Measurements from ENCODE around the gene RHPN2. TPM values are rescaled to one million over a fixed set of nuclear protein-coding genes. Genes with fewer than 3 reads are reported as not detected.

Gene RHPN2
- total and polyA plus RNA-seq, 2 of the 13 experiments (the other 11 are each of a cell fraction or from before 2014, with no cell fraction given), result 20.3 to 48.0 TPM

DNA sequence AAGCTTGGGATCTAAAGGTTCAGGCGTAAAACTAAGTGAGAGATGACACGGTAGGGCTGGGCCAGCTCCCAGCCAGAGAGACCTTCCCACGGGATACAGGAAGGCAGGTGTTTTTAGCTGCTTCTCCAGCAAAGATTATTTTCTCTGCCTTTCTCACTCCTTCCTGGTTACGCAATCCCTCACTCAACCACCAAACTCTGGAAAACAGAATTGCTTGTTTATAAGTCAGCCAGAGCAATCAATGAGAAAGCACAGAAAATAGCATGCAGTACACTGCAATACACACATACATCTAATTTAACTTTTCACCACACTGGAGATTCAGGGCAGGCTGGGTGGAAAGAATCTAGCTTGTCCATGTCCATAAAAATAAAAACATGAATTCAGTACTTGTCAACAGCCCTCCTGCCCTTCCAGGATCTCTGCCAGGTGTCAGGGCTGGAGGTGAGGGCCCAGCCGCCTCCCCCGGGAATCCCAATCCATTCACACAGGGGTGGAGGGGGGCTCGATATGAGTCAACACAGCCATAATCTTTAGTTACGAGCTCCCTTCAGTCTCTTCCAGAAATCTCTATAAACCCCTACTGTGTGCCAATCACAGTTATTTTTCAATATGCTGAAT lies 12.2 kb downstream of the RHPN2 start (continued):
- TF ChIP-seq, protein P1, sequence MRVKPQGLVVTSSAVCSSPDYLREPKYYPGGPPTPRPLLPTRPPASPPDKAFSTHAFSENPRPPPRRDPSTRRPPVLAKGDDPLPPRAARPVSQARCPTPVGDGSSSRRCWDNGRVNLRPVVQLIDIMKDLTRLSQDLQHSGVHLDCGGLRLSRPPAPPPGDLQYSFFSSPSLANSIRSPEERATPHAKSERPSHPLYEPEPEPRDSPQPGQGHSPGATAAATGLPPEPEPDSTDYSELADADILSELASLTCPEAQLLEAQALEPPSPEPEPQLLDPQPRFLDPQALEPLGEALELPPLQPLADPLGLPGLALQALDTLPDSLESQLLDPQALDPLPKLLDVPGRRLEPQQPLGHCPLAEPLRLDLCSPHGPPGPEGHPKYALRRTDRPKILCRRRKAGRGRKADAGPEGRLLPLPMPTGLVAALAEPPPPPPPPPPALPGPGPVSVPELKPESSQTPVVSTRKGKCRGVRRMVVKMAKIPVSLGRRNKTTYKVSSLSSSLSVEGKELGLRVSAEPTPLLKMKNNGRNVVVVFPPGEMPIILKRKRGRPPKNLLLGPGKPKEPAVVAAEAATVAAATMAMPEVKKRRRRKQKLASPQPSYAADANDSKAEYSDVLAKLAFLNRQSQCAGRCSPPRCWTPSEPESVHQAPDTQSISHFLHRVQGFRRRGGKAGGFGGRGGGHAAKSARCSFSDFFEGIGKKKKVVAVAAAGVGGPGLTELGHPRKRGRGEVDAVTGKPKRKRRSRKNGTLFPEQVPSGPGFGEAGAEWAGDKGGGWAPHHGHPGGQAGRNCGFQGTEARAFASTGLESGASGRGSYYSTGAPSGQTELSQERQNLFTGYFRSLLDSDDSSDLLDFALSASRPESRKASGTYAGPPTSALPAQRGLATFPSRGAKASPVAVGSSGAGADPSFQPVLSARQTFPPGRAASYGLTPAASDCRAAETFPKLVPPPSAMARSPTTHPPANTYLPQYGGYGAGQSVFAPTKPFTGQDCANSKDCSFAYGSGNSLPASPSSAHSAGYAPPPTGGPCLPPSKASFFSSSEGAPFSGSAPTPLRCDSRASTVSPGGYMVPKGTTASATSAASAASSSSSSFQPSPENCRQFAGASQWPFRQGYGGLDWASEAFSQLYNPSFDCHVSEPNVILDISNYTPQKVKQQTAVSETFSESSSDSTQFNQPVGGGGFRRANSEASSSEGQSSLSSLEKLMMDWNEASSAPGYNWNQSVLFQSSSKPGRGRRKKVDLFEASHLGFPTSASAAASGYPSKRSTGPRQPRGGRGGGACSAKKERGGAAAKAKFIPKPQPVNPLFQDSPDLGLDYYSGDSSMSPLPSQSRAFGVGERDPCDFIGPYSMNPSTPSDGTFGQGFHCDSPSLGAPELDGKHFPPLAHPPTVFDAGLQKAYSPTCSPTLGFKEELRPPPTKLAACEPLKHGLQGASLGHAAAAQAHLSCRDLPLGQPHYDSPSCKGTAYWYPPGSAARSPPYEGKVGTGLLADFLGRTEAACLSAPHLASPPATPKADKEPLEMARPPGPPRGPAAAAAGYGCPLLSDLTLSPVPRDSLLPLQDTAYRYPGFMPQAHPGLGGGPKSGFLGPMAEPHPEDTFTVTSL (CRISPR knock-in tag; IDR thresholded peaks at IDR 0.05; ENCODE audit: borderline replicate concordance), result peak; percentile 64; the same call in 1 of the 2 replicates

DNA sequence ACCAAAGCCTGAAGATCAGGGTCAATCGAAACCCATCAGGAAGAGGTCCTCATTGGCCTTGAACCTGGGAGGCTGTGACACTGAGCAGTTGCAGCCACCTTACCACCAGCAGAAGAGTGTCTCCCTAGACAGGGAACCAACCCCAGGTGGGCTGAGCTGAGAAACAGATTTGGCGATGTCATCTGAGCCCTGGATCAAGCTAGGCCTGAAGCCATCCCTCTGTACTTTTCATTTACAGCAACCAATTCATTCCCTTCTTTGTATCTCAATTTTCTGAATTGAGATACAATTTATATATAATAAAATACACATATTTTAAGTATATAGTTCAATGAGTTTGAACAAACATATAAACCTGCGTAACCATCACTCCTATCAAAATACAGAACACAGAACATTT lies 14.6 kb downstream of the RHPN2 start:
- intact Hi-C loops (cut with micrococcal nuclease; ENCODE audit: unreplicated experiment), result no loop called here
- peaks cover 59% of the 10 kb centered on the region for H3K4me1 ChIP-seq (ENCODE audit: insufficient read depth, low read length)
- CTCF ChIA-PET (ENCODE audit: low intra/inter-chr PET ratio, low total read pairs), result no interaction called here
- TF ChIP-seq EED (CRISPR knock-in tag; IDR thresholded peaks at IDR 0.05), result no peak
- TF ChIP-seq, protein P2, sequence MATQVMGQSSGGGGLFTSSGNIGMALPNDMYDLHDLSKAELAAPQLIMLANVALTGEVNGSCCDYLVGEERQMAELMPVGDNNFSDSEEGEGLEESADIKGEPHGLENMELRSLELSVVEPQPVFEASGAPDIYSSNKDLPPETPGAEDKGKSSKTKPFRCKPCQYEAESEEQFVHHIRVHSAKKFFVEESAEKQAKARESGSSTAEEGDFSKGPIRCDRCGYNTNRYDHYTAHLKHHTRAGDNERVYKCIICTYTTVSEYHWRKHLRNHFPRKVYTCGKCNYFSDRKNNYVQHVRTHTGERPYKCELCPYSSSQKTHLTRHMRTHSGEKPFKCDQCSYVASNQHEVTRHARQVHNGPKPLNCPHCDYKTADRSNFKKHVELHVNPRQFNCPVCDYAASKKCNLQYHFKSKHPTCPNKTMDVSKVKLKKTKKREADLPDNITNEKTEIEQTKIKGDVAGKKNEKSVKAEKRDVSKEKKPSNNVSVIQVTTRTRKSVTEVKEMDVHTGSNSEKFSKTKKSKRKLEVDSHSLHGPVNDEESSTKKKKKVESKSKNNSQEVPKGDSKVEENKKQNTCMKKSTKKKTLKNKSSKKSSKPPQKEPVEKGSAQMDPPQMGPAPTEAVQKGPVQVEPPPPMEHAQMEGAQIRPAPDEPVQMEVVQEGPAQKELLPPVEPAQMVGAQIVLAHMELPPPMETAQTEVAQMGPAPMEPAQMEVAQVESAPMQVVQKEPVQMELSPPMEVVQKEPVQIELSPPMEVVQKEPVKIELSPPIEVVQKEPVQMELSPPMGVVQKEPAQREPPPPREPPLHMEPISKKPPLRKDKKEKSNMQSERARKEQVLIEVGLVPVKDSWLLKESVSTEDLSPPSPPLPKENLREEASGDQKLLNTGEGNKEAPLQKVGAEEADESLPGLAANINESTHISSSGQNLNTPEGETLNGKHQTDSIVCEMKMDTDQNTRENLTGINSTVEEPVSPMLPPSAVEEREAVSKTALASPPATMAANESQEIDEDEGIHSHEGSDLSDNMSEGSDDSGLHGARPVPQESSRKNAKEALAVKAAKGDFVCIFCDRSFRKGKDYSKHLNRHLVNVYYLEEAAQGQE (IDR thresholded peaks at IDR 0.05; ENCODE audit: borderline replicate concordance in 1 of 2, low read depth in 1 of 2, low read length in 2 of 2), result no peak
- TF ChIP-seq, protein P3, sequence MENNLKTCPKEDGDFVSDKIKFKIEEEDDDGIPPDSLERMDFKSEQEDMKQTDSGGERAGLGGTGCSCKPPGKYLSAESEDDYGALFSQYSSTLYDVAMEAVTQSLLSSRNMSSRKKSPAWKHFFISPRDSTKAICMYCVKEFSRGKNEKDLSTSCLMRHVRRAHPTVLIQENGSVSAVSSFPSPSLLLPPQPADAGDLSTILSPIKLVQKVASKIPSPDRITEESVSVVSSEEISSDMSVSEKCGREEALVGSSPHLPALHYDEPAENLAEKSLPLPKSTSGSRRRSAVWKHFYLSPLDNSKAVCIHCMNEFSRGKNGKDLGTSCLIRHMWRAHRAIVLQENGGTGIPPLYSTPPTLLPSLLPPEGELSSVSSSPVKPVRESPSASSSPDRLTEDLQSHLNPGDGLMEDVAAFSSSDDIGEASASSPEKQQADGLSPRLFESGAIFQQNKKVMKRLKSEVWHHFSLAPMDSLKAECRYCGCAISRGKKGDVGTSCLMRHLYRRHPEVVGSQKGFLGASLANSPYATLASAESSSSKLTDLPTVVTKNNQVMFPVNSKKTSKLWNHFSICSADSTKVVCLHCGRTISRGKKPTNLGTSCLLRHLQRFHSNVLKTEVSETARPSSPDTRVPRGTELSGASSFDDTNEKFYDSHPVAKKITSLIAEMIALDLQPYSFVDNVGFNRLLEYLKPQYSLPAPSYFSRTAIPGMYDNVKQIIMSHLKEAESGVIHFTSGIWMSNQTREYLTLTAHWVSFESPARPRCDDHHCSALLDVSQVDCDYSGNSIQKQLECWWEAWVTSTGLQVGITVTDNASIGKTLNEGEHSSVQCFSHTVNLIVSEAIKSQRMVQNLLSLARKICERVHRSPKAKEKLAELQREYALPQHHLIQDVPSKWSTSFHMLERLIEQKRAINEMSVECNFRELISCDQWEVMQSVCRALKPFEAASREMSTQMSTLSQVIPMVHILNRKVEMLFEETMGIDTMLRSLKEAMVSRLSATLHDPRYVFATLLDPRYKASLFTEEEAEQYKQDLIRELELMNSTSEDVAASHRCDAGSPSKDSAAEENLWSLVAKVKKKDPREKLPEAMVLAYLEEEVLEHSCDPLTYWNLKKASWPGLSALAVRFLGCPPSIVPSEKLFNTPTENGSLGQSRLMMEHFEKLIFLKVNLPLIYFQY (CRISPR knock-in tag; IDR thresholded peaks at IDR 0.05; ENCODE audit: borderline replicate concordance), result no peak
- TF ChIP-seq, protein P4, sequence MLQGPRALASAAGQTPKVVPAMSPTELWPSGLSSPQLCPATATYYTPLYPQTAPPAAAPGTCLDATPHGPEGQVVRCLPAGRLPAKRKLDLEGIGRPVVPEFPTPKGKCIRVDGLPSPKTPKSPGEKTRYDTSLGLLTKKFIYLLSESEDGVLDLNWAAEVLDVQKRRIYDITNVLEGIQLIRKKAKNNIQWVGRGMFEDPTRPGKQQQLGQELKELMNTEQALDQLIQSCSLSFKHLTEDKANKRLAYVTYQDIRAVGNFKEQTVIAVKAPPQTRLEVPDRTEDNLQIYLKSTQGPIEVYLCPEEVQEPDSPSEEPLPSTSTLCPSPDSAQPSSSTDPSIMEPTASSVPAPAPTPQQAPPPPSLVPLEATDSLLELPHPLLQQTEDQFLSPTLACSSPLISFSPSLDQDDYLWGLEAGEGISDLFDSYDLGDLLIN (CRISPR knock-in tag; IDR thresholded peaks at IDR 0.05; ENCODE audit: borderline replicate concordance), result no peak

More for the DNA sequence above, 14.6 kb downstream of the RHPN2 start:
- no peaks in the 10 kb centered on the region for H3K9me3 ChIP-seq (ENCODE audit: low read length)
- peaks cover 81% of the 10 kb centered on the region for H3K79me2 ChIP-seq (ENCODE audit: insufficient read depth, low read length)
- 96% methylated on average over 3 of the region's 3 CpGs for WGBS (ENCODE audit: low lambda C conversion rate)
- POLR2A ChIA-PET, result no interaction called here
- in situ Hi-C loops (cut with HindIII; ENCODE audit: extremely low pct_ligation_motif_present, low pct_unique_long_range_greater_than_20kb), result no loop called here
- DNase-seq (ENCODE audit: low spot score) (no peak), ATAC-seq (no peak), FAIRE-seq (no peak)
- no peak overlapping the region for H3K4me2 ChIP-seq (ENCODE audit: low read depth, low read length)
- H3K9ac ChIP-seq (ENCODE audit: insufficient read depth, low read depth, low read length), result peak overlapping the region; percentile 19; the same call in 1 of the 2 replicates
- H3K36me3 ChIP-seq (replicated peaks in 1 of 2; ENCODE audit: control insufficient read depth in 1 of 2, insufficient read depth in 2 of 2, low read length in 2 of 2), result peaks cover 5 to 31% of the 10 kb centered on the region in 2 experiments; a peak in 4 of 5 replicates
- no peak overlapping the region for H2AFZ ChIP-seq (ENCODE audit: low read length)
- no peaks in the 10 kb centered on the region for H3K27me3 ChIP-seq (ENCODE audit: control insufficient read depth in 1 of 2, insufficient read depth in 2 of 2, low read length in 2 of 2)
- no peak overlapping the region for H3K4me3 ChIP-seq (replicated peaks in 1 of 3; ENCODE audit: insufficient read depth in 1 of 3, low read depth in 2 of 3, low read length in 3 of 3)
- H3K27ac ChIP-seq (ENCODE audit: extremely low read length, insufficient read depth, low read length), result peak overlapping the region; percentile 54
- BruUV-seq (replicated peaks), result no TSS peak
- peaks cover 19% of the 10 kb centered on the region; the same call in 1 of the 2 replicates for H4K20me1 ChIP-seq (ENCODE audit: insufficient read depth, low read length)

Measured in HepG2 (cell line).